GM12892 (cell line): ENCODE data around the gene TSBP1.

Experiments
- POLR2A ChIP-seq: IDR thresholded peaks from 2 replicates; pipeline ENCODE4 v1.6.1; 2011; ENCODE audit warnings: low read depth, low read length, control low read depth
- POLR2AphosphoS5 ChIP-seq: IDR thresholded peaks from 2 replicates; pipeline ENCODE4 v1.6.1; 2011; ENCODE audit warnings: low read depth, low read length, control low read depth
- TAF1 ChIP-seq: IDR thresholded peaks from 2 replicates; pipeline ENCODE4 v1.6.1; 2011; ENCODE audit warnings: low read depth, mild to moderate bottlenecking, control low read depth, low read length, borderline replicate concordance

- TF ChIP-seq POLR2A (no peak), TAF1 (no peak), POLR2AphosphoS5 (no peak)
Observed at GRCh38 chr6:32249262-32249661, 122.4 kb downstream of the TSBP1 start.
